Tibial nerve (tissue), 4 donors: ENCODE data around the gene DYNC2I2.

ENCODE experiments used
- CTCF ChIP-seq, 5 experiments: fragments of 200-600 bp in 3 of 5; fragments of 450-650 bp in 2 of 5; sonication (generic) in 3 of 5; IDR thresholded peaks; one replicate each; pipeline ENCODE4 v1.5.1; 2016 to 2019; ENCODE audit warnings: antibody characterized with exemption in 5 of 5, mild to moderate bottlenecking in 3 of 5, moderate library complexity in 2 of 5
- EP300 ChIP-seq, 2 donors: sonication (generic); formaldehyde crosslinking; IDR thresholded peaks; one replicate each; pipeline ENCODE4 v1.6.1; 2017; ENCODE audit warnings: antibody characterized with exemption in 2 of 2, mild to moderate bottlenecking in 1 of 2

DNA sequence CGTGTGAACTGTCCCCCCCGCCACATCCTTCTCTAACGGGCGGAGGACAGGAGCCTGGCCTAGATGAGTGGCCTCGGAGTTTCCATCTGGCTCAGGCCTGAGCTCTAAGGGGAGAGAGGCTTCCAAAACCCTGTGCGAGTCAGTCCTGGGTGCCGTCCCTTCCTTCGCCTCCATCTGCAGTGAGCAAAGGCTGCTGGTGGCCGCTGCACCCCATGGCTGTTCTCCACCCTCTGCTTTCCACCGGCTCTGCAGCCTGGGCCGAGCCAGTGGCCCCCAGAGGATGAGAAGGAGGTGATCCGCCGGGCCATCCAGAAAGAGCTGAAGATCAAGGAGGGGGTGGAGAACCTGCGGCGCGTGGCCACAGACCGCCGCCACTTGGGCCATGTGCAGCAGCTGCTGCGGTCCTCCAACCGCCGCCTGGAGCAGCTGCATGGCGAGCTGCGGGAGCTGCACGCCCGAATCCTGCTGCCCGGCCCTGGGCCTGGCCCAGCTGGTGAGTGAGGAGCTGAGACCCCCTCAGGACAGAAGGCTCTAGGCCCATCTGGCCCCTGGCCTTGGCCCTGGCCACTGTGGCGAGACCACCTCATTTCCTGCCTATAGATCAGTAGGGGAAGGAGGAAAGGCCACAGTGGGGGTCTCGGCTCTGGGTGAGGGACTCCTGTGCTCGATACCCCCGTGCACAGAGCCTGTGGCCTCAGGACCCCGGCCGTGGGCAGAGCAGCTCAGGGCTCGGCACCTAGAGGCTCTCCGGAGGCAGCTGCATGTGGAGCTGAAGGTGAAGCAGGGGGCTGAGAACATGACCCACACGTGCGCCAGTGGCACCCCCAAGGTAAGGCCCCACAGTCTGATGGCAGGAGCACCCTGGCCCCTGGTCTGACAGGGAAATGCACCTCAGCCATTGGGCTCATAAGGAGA, 48.7 kb upstream of the DYNC2I2 start:
- TF ChIP-seq CTCF (IDR thresholded peaks at IDR 0.05), result no peak
- no peak for TF ChIP-seq EP300 (IDR thresholded peaks at IDR 0.05)
